ENCODE data around the gene TSHZ2.

DNA sequence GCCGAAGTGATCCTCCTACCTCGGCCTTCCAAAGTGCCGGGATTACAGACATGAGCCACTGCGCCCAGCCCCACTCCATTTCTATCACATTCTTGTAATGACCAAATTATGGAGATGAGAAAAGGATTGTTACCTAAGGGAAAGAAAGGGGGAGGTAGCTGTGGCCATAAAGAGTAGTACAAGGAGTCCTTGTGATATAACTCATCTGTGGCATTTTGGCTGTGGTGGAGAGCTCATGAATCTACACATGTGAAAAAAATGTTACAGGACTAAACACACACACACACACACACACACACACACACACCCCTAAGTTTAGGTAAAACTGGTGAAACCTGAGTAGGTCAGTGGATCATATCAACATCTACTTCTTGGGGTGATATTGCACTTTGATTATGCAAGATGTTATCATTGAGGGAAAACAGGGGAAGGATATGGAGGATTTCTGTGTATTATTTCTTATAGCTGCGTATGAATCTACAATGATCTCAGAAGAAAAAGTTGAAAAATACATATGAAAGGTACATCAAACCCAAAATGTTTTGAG, 251.5 kb downstream of the TSHZ2 start:
- TF ChIP-seq CTCF (IDR thresholded peaks at IDR 0.05; ENCODE audit: low read depth, low read length) (no peak), EZH2phosphoT487 (IDR thresholded peaks at IDR 0.05; ENCODE audit: low read depth) (no peak)
